D721Med (cell line): ENCODE results near the gene RPTN.

Source experiments
- DNase-seq: peaks from one replicate; pipeline ENCODE4 v3.0.0; 2011; ENCODE audit warnings: low spot score; ENCODE audit not compliant: insufficient read length
- FAIRE-seq: peaks from 2 replicates; lab custom pipeline; 2011; peaks lifted over from hg19 to GRCh38; lab: Jason Lieb, UNC
- CTCF ChIP-seq: IDR thresholded peaks from 2 replicates; pipeline ENCODE4 v1.5.1; 2012; ENCODE audit warnings: mild to moderate bottlenecking, control low read depth; ENCODE audit not compliant: insufficient read depth; ENCODE audit errors: missing control alignments

Gene RPTN, protein sequence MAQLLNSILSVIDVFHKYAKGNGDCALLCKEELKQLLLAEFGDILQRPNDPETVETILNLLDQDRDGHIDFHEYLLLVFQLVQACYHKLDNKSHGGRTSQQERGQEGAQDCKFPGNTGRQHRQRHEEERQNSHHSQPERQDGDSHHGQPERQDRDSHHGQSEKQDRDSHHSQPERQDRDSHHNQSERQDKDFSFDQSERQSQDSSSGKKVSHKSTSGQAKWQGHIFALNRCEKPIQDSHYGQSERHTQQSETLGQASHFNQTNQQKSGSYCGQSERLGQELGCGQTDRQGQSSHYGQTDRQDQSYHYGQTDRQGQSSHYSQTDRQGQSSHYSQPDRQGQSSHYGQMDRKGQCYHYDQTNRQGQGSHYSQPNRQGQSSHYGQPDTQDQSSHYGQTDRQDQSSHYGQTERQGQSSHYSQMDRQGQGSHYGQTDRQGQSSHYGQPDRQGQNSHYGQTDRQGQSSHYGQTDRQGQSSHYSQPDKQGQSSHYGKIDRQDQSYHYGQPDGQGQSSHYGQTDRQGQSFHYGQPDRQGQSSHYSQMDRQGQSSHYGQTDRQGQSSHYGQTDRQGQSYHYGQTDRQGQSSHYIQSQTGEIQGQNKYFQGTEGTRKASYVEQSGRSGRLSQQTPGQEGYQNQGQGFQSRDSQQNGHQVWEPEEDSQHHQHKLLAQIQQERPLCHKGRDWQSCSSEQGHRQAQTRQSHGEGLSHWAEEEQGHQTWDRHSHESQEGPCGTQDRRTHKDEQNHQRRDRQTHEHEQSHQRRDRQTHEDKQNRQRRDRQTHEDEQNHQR

GRCh38 chr1:152159144-152159543, at the start of gene RPTN:
Gene RPTN (minus strand): TSS chr1:152159228. CDS start chr1:152157889, 1,339 bp downstream.
- no peak for FAIRE-seq
- DNase-seq, result no peak
- no peak for TF ChIP-seq CTCF

DNA sequence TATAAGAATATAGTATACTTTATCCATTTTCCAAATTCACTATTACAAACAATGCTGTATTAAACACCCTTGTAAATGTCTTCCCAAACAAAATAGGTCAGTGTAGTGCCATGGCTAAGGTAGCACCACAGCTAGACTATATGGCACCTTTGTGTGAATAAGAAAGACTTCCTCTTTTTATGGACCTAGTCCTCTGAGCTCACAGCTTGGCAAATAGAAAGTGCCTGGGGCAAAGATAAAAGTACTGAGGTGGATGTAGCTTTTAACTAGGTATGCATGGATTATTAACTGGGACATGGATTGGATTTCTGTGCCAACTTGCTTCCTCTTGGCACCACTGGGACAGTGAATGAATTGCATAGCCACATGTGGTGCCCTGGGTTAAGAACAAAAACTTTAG, 40.0 kb upstream of the RPTN start:
- no peak for DNase-seq
- no peak for TF ChIP-seq CTCF
- no peak for FAIRE-seq

- FAIRE-seq (no peak), DNase-seq (no peak)
- TF ChIP-seq CTCF, result no peak
Observed at GRCh38 chr1:152197361-152197941, 38.4 kb upstream of the RPTN start.

GRCh38 chr1:152191711-152192110, 32.7 kb upstream of the RPTN start:
- no peak for FAIRE-seq
- no peak for DNase-seq
- no peak for TF ChIP-seq CTCF

- FAIRE-seq, result no peak
- no peak for DNase-seq
- TF ChIP-seq CTCF, result no peak
Observed at GRCh38 chr1:152191260-152191659, 32.2 kb upstream of the RPTN start.

- no peak for TF ChIP-seq CTCF
- FAIRE-seq (no peak), DNase-seq (no peak)
Observed at GRCh38 chr1:152190589-152190988, 31.6 kb upstream of the RPTN start.
